Muscle layer of duodenum (tissue), 2 donors: ENCODE data around the gene P4HB.
"Not testable (repeated sequence)": the region's sequence is repeated elsewhere in the genome, so short reads cannot be mapped to it uniquely, and the experiment has no call there.

ENCODE experiments used
- H3K27ac ChIP-seq: one replicate; pipeline ENCODE4 v1.7.0; 2013; ENCODE audit warnings: mild to moderate bottlenecking, low read length
- H3K27me3 ChIP-seq: one replicate; pipeline ENCODE4 v1.7.0; 2013; ENCODE audit warnings: low read depth, mild to moderate bottlenecking, control low read depth, low read length
- H3K36me3 ChIP-seq, 2 donors: one replicate each; pipeline ENCODE4 v1.7.0; 2013; ENCODE audit warnings: low read length in 2 of 2, control low read depth in 1 of 2, mild to moderate bottlenecking in 1 of 2; ENCODE audit not compliant: insufficient read depth in 2 of 2, control insufficient read depth in 1 of 2
- H3K4me1 ChIP-seq, 2 donors: one replicate each; pipeline ENCODE4 v1.7.0; 2013; ENCODE audit warnings: low read length in 2 of 2, mild to moderate bottlenecking in 2 of 2, control low read depth in 1 of 2, moderate library complexity in 1 of 2; ENCODE audit not compliant: insufficient read depth in 2 of 2, control insufficient read depth in 1 of 2
- H3K4me3 ChIP-seq, 2 donors: one replicate each; pipeline ENCODE4 v1.7.0; 2013; ENCODE audit warnings: low read length in 2 of 2, low read depth in 1 of 2, mild to moderate bottlenecking in 1 of 2
- H3K9me3 ChIP-seq, 2 donors: one replicate each; pipeline ENCODE4 v1.7.0; 2013; ENCODE audit warnings: low read length in 2 of 2, control low read depth in 1 of 2, mild to moderate bottlenecking in 1 of 2; ENCODE audit not compliant: control insufficient read depth in 1 of 2
- donor health status: healthy.

The P4HB gene

DNA sequence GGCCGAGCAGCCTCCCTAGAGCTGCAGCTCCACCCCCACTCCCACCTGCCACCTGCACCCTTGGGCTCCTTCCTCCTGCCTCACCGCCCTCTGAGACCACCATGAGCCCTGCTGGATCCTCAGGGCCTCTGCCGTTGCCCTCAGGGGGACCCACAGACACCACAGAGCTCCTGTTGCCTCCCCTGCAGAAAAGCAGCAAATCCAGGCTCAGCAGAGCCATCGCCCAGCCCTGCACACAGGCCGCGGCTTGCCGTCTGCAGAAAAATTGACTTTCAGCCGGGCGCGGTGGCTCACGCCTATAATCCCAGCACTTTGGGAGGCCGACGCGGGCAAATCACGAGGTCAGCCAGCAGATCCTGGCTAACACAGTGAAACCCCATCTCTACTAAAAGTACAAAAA lies 18.5 kb downstream of the P4HB start:
- Histone ChIP-seq H3K36me3 (peaks cover 40 to 45% of the 10 kb centered on the region in 2 donors), H3K4me1 (no peaks in the 10 kb centered on the region), H3K27ac (no peak overlapping the region), H3K4me3 (no peak overlapping the region), H3K27me3 (no peaks in the 10 kb centered on the region), H3K9me3 (no peaks in the 10 kb centered on the region)

DNA sequence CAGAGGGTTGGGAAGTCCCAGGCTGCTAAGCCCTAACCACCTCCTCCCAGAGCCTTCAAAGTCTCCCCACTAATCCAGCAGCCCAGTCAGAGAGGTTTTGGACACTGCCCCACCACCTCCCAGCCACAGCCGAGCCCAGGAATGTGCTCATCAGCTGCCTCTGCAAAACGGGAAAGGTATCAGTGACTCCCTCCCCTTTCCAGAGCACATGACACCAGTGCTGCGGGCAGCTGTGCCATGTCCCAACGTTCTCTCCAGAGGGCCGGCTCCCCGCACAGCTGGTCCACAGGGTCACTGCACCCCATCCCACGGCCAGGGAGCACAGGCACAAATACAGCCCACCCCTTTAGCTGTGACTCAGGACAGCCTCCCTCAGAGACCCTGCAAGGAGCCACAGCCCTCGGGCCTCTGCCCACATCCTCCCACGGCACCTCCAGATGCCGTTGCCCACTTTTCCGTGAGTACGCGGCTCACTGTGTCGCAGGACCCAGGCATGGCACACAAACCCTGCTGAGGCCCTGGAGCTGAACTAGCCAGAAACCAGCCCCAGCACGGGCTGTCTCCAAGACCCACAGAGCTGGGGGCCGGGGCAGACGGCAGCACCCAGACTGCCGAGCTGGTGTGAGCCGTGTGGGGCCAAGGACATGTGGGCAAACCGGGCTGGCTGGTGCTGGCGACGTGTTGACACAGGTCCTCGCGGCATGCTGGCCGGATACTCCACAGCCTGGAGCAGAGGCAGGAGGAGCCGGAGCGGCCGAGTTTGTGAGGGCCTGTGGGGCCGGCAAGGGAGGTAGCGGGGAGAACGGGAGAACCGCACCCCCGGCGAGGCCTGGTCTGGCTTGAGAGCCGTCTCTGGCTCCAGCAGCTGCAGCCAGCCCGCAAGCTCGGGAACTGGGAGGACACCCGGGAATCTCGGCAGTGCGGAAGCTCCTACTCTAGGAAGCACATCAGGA lies 19.2 kb downstream of the P4HB start:
- no peaks in the 10 kb centered on the region for H3K27me3 ChIP-seq
- H3K27ac ChIP-seq = no peak overlapping the region
- no peaks in the 10 kb centered on the region for H3K4me1 ChIP-seq
- no peaks in the 10 kb centered on the region for H3K9me3 ChIP-seq
- peaks cover 33 to 38% of the 10 kb centered on the region in 2 donors for H3K36me3 ChIP-seq
- H3K4me3 ChIP-seq = no peak overlapping the region

DNA sequence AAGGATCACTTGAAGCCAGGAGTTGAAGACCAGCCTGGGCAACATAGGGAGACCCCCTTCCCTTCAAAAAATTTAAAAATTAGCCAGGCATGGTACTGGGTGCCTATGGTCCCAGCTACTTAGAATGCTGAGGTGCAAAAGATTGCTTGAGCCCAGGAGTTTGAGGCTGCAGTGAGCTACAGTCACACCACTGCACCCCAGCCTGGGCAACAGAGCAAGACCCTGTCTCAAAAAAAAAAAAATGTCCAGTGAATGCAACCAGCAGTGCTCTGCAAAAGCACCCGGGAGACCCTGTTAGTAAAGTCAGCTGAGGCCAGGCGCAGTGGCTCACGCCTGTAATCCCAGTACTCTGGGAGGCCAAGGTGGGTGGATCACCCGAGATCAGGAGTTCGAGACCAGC lies 20.3 kb downstream of the P4HB start:
- H3K4me1 ChIP-seq, H3K27me3 ChIP-seq, H3K27ac ChIP-seq, H3K4me3 ChIP-seq, H3K9me3 ChIP-seq: not testable (repeated sequence)
- peaks cover 24 to 27% of the 10 kb centered on the region in 2 donors for H3K36me3 ChIP-seq

DNA sequence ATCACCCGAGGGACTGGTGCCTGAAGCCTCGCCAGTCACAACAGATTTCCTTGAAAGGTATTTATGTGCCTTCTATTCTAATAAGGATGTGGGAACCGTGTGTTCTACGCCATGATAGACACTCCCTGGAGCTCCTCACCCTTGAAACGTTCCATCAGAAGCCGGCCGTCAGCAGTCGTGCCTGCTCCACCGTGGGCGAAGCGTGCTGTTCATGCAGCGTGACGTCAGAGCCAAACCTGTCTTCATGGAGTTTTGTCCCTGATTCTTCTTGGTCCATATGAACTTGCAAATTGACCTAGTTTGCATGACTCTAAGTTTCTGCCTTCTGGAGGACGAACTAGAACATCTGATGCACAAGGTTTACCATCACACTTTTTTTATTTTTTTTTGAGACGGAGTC lies 21.0 kb downstream of the P4HB start:
- Histone ChIP-seq H3K9me3 (no peaks in the 10 kb centered on the region), H3K27me3 (no peaks in the 10 kb centered on the region), H3K36me3 (peaks cover 16 to 20% of the 10 kb centered on the region in 2 donors), H3K27ac (no peak overlapping the region), H3K4me3 (no peak overlapping the region), H3K4me1 (no peaks in the 10 kb centered on the region)

DNA sequence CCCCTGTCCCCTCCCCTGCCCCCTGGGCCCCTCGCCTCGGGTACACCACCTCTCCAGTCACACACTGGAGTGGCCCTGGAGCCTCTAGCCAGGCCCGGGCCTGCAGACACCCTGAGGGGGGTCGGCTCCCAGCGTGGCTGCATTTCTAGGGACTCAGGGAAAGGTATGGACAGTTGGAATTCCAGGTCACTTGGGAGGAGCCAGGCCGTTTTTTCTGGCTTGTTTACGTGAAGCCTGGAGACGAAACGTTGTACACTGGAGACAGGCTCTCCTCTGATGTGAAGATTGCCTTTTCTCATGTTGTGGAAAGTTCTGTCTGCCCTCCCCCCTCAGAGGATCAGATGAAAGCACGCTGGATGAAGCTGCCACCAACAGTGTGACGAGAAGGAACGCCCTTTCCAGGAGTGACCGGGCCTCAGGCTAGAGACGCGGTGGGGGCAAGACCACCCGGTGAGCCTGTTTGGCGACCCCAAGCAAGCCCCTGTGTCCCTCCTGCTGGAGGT lies 21.5 kb downstream of the P4HB start:
- H3K9me3 ChIP-seq = no peaks in the 10 kb centered on the region
- H3K27me3 ChIP-seq = no peaks in the 10 kb centered on the region
- no peak overlapping the region for H3K27ac ChIP-seq
- H3K4me1 ChIP-seq = peaks cover 0 to 4% of the 10 kb centered on the region in 2 donors
- no peak overlapping the region for H3K4me3 ChIP-seq
- H3K36me3 ChIP-seq = peaks cover 11 to 15% of the 10 kb centered on the region in 2 donors

DNA sequence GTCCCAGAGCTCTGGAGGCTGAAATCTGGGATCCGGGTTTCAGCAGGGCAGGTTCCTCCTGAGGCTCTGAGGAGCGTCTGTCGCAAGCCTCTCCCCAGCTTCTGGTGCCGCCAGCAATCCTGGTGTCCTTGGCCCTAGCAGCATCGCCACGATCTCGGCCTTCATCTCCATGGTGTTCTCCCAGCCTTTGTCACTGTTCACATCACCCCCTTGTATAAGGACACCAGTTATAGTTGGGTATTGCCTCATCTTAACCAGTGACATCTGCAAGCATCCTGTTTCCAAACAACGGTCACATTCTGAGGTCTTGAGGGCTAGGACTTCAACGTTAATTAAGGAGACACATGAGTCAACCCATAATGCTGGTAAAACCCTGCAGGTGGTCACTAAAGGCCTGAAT lies 22.7 kb downstream of the P4HB start:
- Histone ChIP-seq H3K27ac (no peak overlapping the region), H3K4me3 (no peak overlapping the region)

DNA sequence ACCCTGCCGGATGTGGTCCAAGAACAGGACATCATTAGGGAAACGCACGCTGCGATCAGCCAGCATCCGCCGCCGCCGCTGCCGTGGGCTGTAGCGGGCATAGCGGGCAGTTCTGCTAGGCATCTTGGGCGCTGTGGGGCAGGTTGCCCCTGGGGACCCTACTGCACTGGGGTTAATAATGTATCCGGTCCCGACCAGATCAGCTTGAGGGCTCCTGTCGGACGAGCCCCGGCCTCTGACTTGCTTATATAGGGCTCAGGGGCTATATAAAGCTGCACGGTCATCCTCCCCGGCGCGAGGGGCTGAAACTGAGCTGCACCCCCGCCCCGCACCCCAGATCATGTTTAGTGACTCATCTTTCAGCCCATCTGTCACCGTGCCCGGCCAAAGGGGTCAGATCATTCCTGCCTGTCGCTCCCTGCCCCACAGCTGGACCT lies 25.5 kb downstream of the P4HB start, which contains the start of gene PPP1R27:
Gene PPP1R27, minus strand, starts transcription at position 220 of the 437 bp plus-strand sequence. Its CDS starts 97 bp downstream, at position 123.
- no peaks in the 10 kb centered on the region for H3K9me3 ChIP-seq
- H3K4me3 ChIP-seq = peak within 1 kb of the TSS; percentile 55 to 62
- no peaks in the 10 kb centered on the region for H3K36me3 ChIP-seq
- peaks cover 5 to 21% of the 10 kb centered on the region in 2 donors for H3K4me1 ChIP-seq
- no peaks in the 10 kb centered on the region for H3K27me3 ChIP-seq
- peak within 1 kb of the TSS; percentile 72 for H3K27ac ChIP-seq

More for the DNA sequence above, 22.7 kb downstream of the P4HB start:
- Histone ChIP-seq H3K4me1 (peaks cover 0 to 9% of the 10 kb centered on the region in 2 donors), H3K36me3 (peaks cover 0 to 3% of the 10 kb centered on the region in 2 donors), H3K27me3 (no peaks in the 10 kb centered on the region), H3K9me3 (no peaks in the 10 kb centered on the region)

DNA sequence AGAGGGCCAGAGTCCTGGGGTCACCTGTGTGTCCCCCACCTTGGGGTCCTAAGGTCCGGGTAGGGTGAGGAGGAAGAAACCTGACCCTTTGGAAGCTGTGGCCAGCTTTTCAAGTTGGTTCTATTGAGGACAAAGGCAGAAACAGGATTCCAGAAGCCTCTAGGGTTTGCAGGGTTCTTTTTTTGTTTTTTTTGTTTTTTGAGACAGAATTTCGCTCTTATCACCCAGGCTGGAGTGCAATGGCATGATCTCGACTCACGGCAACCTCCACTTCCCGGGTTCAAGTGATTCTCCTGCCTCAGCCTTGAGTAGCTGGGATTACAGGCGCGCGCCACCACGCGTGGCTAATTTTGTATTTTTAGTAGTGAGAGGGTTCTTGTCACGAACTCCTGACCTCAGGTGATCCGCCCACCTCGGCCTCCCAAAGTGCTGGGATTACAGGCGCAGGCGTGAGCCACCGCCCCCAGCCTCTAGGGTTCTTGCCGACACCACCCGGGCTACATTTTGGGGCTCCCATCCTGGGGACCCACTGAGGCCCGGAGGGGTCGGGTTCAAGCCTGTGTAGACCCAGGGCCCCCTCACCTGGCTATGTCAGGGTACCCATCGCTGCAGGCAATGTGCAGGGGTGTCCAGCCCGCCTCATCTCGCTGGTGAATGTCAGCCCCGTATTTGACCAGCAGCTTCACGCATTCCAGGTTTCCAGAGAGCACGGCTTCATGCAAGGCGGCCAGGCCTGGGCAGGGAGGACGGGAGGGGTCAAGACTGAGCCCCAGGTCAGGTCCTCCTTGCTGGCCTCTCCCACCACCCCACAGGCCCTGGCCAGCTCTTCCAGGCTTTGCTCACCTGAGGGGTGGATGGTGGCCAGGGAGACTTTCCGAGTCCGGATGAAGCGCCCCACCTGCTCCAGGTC lies 26.2 kb downstream of the P4HB start:
- H3K36me3 ChIP-seq = no peaks in the 10 kb centered on the region
- H3K4me1 ChIP-seq = peaks cover 5 to 21% of the 10 kb centered on the region in 2 donors
- H3K27ac ChIP-seq = peak overlapping the region; percentile 72

DNA sequence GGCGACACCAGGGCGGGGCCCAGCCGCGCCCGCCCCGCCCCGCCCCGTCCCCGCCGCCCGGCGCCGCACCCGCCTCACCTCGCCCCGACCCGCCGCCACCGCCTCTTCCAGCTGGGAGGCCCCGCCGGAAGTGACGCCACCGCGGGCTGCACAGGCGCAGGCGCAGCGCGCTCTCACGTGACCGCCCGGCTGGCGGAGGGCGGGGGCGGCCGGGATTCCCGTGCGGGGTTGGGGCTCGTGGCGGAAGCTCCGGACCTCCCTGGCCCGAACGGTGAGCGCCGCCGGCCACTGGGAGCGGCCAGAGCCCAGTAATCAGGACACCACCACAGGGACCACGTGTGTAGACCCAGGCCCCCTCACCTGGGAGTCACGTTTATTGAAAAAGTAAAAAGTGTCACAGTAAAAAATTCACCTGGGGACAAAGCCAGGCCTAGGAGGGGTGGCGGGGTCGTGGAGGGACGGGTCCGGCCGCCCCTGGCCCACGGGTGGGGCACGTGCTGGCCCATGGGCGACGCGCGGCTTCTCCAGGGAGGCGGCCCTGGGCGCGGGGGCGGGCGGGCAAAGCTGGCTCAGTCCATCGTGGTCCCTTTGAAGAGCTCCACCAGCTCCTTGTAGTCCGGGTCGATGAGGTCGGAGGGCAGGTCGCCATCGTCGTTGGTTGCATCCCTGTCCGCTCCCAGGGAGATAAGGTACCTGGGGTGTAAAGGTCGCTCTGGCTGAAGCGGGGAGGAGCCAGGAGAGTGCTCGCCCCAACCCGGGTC lies 27.0 kb downstream of the P4HB start, which contains the start of gene MCRIP1:
Gene MCRIP1, minus strand, starts transcription at position 132 of the 761 bp plus-strand sequence. CDS start 8,785 bp downstream, outside the sequence.
- Histone ChIP-seq H3K9me3 (no peaks in the 10 kb centered on the region), H3K4me1 (peaks cover 5 to 28% of the 10 kb centered on the region in 2 donors), H3K27ac (peak within 1 kb of the TSS; percentile 89), H3K4me3 (peak within 1 kb of the TSS; percentile 79 to 86), H3K27me3 (no peaks in the 10 kb centered on the region), H3K36me3 (peaks cover 0 to 3% of the 10 kb centered on the region in 2 donors)

More for the DNA sequence above, 26.2 kb downstream of the P4HB start:
- peak overlapping the region; percentile 55 to 62 for H3K4me3 ChIP-seq
- H3K9me3 ChIP-seq = no peaks in the 10 kb centered on the region
- no peaks in the 10 kb centered on the region for H3K27me3 ChIP-seq

DNA sequence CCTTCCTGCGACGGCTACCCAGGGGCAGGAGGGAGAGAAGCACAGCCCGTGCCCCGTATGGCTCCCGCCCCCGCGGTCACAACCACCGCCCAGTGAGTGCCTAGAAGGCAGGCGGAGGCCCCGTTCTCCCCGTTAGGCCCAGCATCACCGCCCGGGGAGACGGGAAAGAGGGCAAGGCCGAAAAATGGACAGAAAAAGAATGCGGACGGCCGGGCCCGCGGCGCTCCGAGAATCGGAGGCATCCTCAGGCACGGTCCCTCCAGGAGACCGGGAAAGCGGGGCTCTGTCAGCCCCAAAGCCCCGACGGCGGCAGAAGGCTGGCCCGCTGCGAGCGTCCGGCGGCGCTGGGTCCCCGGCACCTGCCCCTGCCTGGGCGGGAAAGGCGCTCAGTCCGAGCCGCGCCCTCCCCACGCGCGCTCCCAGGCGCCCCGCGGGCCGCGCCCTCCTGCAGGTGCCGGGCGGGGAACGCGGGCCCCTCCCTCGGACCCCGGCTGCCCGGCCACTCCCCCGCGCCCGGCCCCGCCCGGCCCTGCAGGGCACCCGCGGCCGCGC lies 27.7 kb downstream of the P4HB start:
- H3K27ac ChIP-seq = peak overlapping the region; percentile 89
- no peaks in the 10 kb centered on the region for H3K9me3 ChIP-seq
- no peaks in the 10 kb centered on the region for H3K27me3 ChIP-seq
- peaks cover 0 to 3% of the 10 kb centered on the region in 2 donors for H3K36me3 ChIP-seq
- peaks cover 5 to 28% of the 10 kb centered on the region in 2 donors for H3K4me1 ChIP-seq
- H3K4me3 ChIP-seq = peak overlapping the region; percentile 79 to 86
